B cell (primary cell): ENCODE data around the gene SLC20A1. TPM values are rescaled to one million over a fixed set of nuclear protein-coding genes. Genes with fewer than 3 reads are reported as not detected.
A peak's percentile ranks its signal among the peaks of the same experiment; 100 is the strongest.

ENCODE experiments used
- ATAC-seq: fragments of 200-7000 bp; cut with Tn5 transposase; one replicate; pipeline ENCODE4 v1.10.0; 2021; ENCODE audit warnings: low read depth, mild to moderate bottlenecking, moderate number of reproducible peaks, moderate library complexity
- CTCF ChIA-PET: fragments of 350-600 bp; sonication (Branson Sonifier 250); formaldehyde crosslinking; loops from one replicate; lab custom pipeline; 2021; ENCODE audit warnings: antibody characterized with exemption, inconsistent platforms; lab: Charles Lee
- POLR2A ChIA-PET: fragments of 350-600 bp; sonication (Branson Sonifier 250); formaldehyde crosslinking; loops from one replicate; lab custom pipeline; 2021; ENCODE audit warnings: antibody characterized with exemption; lab: Charles Lee
- DNase-seq: peaks from one replicate; pipeline ENCODE4 v3.0.0; 2013
- H2AFZ ChIP-seq: 2 replicates; pipeline ENCODE4 v1.6.1; 2012; ENCODE audit warnings: mild to moderate bottlenecking, low read depth, low read length; ENCODE audit not compliant: insufficient read depth, poor library complexity, severe bottlenecking
- H3K27ac ChIP-seq, 2 donors: 1 replicate in 1 of 2; 2 replicates in 1 of 2; pipeline ENCODE4 v1.5.1; 2012 to 2013; ENCODE audit warnings: low read length in 2 of 2, mild to moderate bottlenecking in 2 of 2, moderate library complexity in 1 of 2
- H3K27me3 ChIP-seq, 4 experiments: fragments of 200-600 bp in 1 of 4; sonication (generic) in 1 of 4; replicated peaks in 1 of 4; 1 replicate in 2 of 4; 2 replicates in 2 of 4; pipeline versions ENCODE4 v1.6.1 to v1.7.0; 2013 to 2016; ENCODE audit warnings: low read length in 3 of 4, mild to moderate bottlenecking in 2 of 4, mixed read lengths in 1 of 4, moderate library complexity in 1 of 4; ENCODE audit not compliant: insufficient read depth in 4 of 4, control insufficient read depth in 3 of 4; ENCODE audit errors: control extremely low read depth in 1 of 4
- H3K36me3 ChIP-seq, 2 experiments: replicated peaks in 1 of 2; 1 replicate in 1 of 2; 2 replicates in 1 of 2; pipeline versions ENCODE4 v1.6.1 to v1.7.1; 2013; ENCODE audit warnings: low read length in 1 of 2; ENCODE audit not compliant: insufficient read depth in 2 of 2, control insufficient read depth in 1 of 2; ENCODE audit errors: control extremely low read depth in 1 of 2, extremely low read depth in 1 of 2
- H3K4me1 ChIP-seq, 2 donors: fragments of 200-600 bp in 1 of 2; sonication (generic) in 1 of 2; 1 replicate in 1 of 2; 2 replicates in 1 of 2; pipeline versions ENCODE4 v1.5.1 to v1.6.1; 2013 to 2017; ENCODE audit warnings: low read length in 2 of 2; ENCODE audit not compliant: control insufficient read depth in 2 of 2, insufficient read depth in 2 of 2
- H3K4me2 ChIP-seq: replicated peaks from 2 replicates; pipeline ENCODE3; 2012; ENCODE audit warnings: mild to moderate bottlenecking, low read depth, low read length; ENCODE audit not compliant: poor library complexity, severe bottlenecking
- H3K4me3 ChIP-seq, 5 experiments: fragments of 200-600 bp in 1 of 5; sonication (generic) in 1 of 5; 1 replicate in 3 of 5; 2 replicates in 2 of 5; pipeline versions ENCODE4 v1.5.1 to v1.7.0; 2011 to 2016; ENCODE audit warnings: low read length in 4 of 5, mild to moderate bottlenecking in 4 of 5, low read depth in 2 of 5, control low read depth in 1 of 5, moderate library complexity in 1 of 5; ENCODE audit not compliant: insufficient read depth in 1 of 5; ENCODE audit errors: control extremely low read depth in 1 of 5, extremely low read depth in 1 of 5
- H3K79me2 ChIP-seq: fragments of 200-600 bp; sonication (generic); one replicate; pipeline ENCODE4 v1.6.0; 2016; ENCODE audit warnings: low read length; ENCODE audit not compliant: control insufficient read depth, insufficient read depth
- H3K9ac ChIP-seq: fragments of 200-600 bp; sonication (generic); 2 replicates; pipeline ENCODE4 v1.6.1; 2017; ENCODE audit warnings: mild to moderate bottlenecking, low read length, moderate library complexity
- H3K9me3 ChIP-seq, 3 donors: one replicate each; pipeline versions ENCODE4 v1.6.1 to v1.7.1; 2013; ENCODE audit warnings: low read length in 2 of 3; ENCODE audit not compliant: control insufficient read depth in 2 of 3, insufficient read depth in 1 of 3; ENCODE audit errors: control extremely low read depth in 1 of 3
- H4K20me1 ChIP-seq: 2 replicates; pipeline ENCODE4 v1.6.0; 2012; ENCODE audit warnings: mild to moderate bottlenecking, low read length; ENCODE audit not compliant: insufficient read depth, control insufficient read depth, poor library complexity, severe bottlenecking
- H3K27ac Mint-ChIP-seq: one replicate; pipeline ENCODE4 v1.8.0; 2021; ENCODE audit warnings: mixed read lengths
- H3K27me3 Mint-ChIP-seq: one replicate; pipeline ENCODE4 v1.8.0; 2021; ENCODE audit warnings: mixed read lengths
- H3K4me1 Mint-ChIP-seq: one replicate; pipeline ENCODE4 v1.8.0; 2021; ENCODE audit warnings: mixed read lengths
- H3K4me3 Mint-ChIP-seq: one replicate; pipeline ENCODE4 v1.8.0; 2021; ENCODE audit warnings: mixed read lengths
- H3K9me3 Mint-ChIP-seq: one replicate; pipeline ENCODE4 v1.8.0; 2022; ENCODE audit warnings: mixed read lengths; ENCODE audit not compliant: insufficient read depth
- CTCF ChIP-seq: fragments of 200-600 bp; IDR thresholded peaks from one replicate; pipeline ENCODE4 v1.8.0; 2022; ENCODE audit warnings: antibody characterized with exemption, mild to moderate bottlenecking
- EZH2 ChIP-seq: IDR thresholded peaks from 2 replicates; pipeline ENCODE4 v1.6.1; 2012; ENCODE audit warnings: borderline replicate concordance, low read depth, mild to moderate bottlenecking, moderate library complexity, low read length; ENCODE audit not compliant: insufficient read depth, poor library complexity, severe bottlenecking
- WGBS: methylation state at CpG from one replicate; pipeline ENCODE4 v1.1.5; 2013; ENCODE audit warnings: missing lambda C conversion rate; ENCODE audit not compliant: insufficient coverage; 5-methylcytosine and 5-hydroxymethylcytosine counted together
- intact Hi-C: fragments of 100-400 bp; cut with micrococcal nuclease; formaldehyde crosslinking; loops from one replicate; pipeline ENCODE4 v1.10.0; 2022
- polyA plus RNA-seq: library from polyadenylated mRNA; depleted of rRNA; stranded (reverse); fragments of >200 nt; gene quantifications from 2 replicates; pipeline ENCODE4 v1.2.3, GENCODE V29; 2012
- total RNA-seq, 2 donors: library from RNA; stranded (reverse); fragments of 120-200 nt in 1 of 2; gene quantifications; 1 replicate in 1 of 2; 2 replicates in 1 of 2; pipeline versions ENCODE4 v1.2.3 to v1.2.4, GENCODE V29; 2013 to 2022

The SLC20A1 gene
- total and polyA plus RNA-seq, 2 donors (not counting 1 experiment from before 2014, with no cell fraction given) = 16.1 to 54.9 TPM

DNA sequence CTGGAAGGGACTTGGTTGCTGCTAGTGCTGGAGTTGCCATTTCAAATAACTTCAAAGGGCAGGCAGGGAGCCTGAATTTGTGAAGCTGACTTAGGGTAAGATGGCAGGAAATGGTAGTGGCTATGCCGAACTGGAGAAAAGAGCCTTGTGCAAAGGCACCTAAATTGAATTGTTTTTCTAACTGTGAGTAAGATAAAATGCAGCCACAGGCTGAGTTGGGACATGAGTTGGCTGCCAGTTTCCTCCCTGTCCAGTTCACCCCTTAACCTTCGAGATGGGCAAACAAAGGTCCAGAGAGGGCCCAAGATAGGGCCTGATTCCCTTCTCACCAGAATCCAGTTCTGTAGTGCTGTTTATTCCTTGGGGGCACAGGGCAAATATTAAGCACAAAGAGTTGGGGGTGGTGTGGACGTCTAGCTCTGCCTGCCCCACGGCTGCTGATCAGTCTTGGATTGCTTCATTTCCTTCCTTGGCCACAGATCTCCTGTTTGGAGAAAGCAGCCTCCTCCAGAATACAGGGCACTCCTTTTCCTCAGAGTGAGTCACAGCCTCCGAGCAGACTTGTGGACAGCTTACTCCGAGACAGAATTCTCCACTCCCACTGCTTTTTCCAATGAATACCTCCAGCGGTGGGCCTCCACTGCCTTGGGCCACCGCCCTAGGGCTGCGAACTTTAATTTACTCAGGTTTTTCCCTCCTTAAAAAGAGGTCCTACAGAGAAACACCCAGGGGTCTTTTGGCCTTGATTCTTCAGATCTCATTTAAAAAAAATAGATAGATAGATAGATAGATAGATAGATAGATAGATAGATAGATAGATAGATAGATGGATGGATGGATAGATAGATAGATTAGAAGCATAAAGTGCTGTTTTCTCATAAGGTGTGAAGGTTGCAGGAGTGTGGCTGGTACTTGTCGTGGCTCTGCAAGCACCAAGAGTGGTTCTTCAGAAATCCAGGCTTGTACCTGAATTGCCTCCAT, 18.4 kb upstream of the SLC20A1 start:
- no peaks in the 10 kb centered on the region for H3K9me3 Mint-ChIP-seq
- Histone ChIP-seq H3K27me3 (no peaks in the 10 kb centered on the region), H3K9me3 (no peaks in the 10 kb centered on the region), H3K79me2 (no peaks in the 10 kb centered on the region), H2AFZ (peak overlapping the region; percentile 81), H3K27ac (no peak overlapping the region), H3K36me3 (no peaks in the 10 kb centered on the region), H3K4me2 (peak overlapping the region; percentile 77), H3K4me3 (peak overlapping the region in 1 of 5 experiments; percentile 59), H3K9ac (peak overlapping the region; percentile 3), H4K20me1 (no peaks in the 10 kb centered on the region), H3K4me1 (peaks cover 18 to 44% of the 10 kb centered on the region in 2 donors)
- DNase-seq (no peak), ATAC-seq (no peak)
- 60% methylated on average over 7 of the region's 10 CpGs for WGBS
- intact Hi-C loops = loop anchor here (2.0 to 10.0 kb wide), 2 partner anchors 257 to 331 kb away; no protein-coding TSS in a partner anchor
- ChIA-PET POLR2A (interaction anchor here (0.6 to 1.7 kb wide), 5 partner anchors 9 to 98 kb away, joined by 3 to 10 read pairs (median 7); partner anchors contain the start of gene SLC20A1), CTCF (interaction anchor here (0.5 to 16.6 kb wide), 30 partner anchors 8 to 258 kb away, joined by 3 to 496 read pairs (median 4); partner anchors contain the start of genes CHCHD5, NT5DC4 and SLC20A1)
- H3K4me3 Mint-ChIP-seq = peak overlapping the region; percentile 56
- no peak overlapping the region for H3K27ac Mint-ChIP-seq
- H3K27me3 Mint-ChIP-seq = no peaks in the 10 kb centered on the region
- TF ChIP-seq EZH2 (no peak), CTCF (no peak)
- peaks cover 27% of the 10 kb centered on the region for H3K4me1 Mint-ChIP-seq
